ENCODE data around the gene SORCS2. TPM values are rescaled to one million over a fixed set of nuclear protein-coding genes. Genes with fewer than 3 reads are reported as not detected.
A peak's percentile ranks its signal among the peaks of the same experiment; 100 is the strongest.

Gene SORCS2
- total and polyA plus RNA-seq, 2 of the 8 experiments (the other 6 are each of a cell fraction or from before 2014, with no cell fraction given): 0.36 to 1.8 TPM

DNA sequence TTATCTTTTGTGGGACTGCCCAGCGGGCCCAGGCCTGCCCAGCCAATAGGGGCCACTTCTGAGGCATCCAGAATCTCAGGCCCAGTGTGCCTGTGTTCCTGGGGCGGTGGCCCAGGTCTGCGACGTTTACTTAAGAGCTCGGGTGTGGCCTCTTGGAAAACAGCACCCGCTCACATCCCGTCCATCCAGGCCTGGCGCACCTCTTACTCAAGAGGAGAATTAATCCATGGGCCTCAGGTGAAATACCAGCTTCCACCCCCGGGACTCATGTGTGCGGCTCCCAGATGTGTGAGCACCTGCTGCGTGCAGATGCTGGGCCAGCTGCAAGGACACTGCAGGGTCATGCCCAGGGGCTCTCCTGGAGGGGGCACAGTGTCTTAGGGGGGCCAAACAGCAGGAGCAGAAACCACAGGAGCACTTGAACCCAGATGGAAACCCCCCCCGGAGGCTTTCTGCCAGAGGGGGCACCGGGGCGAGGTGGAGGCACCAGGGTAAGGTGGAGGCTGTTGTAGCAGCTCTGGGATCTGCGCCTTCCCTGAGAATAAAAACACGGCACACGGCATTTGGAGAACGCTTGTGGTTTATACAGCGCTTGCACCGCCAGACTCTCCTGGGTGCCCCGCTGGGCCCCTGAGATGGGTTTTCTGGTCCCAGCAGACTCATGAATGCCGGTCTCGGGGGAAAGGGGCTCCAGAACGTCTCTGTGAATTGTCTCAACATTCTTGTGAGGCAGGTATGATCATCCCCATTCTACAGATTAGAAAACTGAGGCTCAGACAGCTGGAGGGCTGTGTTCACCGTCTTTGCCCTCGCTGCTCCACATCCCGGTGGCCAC is 239.6 kb downstream of the SORCS2 start:
- Histone ChIP-seq H3K27me3 (replicated peaks in 1 of 4; ENCODE audit: control insufficient read depth in 3 of 4, extremely low read depth in 1 of 4, insufficient read depth in 3 of 4, low read length in 3 of 4) (no peaks in the 10 kb centered on the region), H2BK12ac (ENCODE audit: low read depth, low read length) (no peak overlapping the region), H4K8ac (ENCODE audit: extremely low read depth, insufficient read depth, low read length) (peak overlapping the region; percentile 57; the same call in 1 of the 2 replicates), H4K5ac (ENCODE audit: insufficient read length, low read depth, low read length) (no peak overlapping the region), H3K9me3 (ENCODE audit: insufficient read depth in 2 of 2, low read depth in 1 of 2, low read length in 1 of 2) (no peaks in the 10 kb centered on the region), H3K9ac (replicated peaks in 1 of 4; ENCODE audit: extremely low read depth in 1 of 4, low read depth in 3 of 4, low read length in 3 of 4) (no peak overlapping the region), H2BK5ac (ENCODE audit: low read depth, low read length) (no peak overlapping the region), H3K79me2 (ENCODE audit: control insufficient read depth in 1 of 2, insufficient read depth in 2 of 2, low read length in 2 of 2) (no peaks in the 10 kb centered on the region), H2BK15ac (ENCODE audit: low read length) (no peak overlapping the region), H2BK120ac (replicated peaks; ENCODE audit: low read depth, low read length) (no peak overlapping the region), H3K36me3 (ENCODE audit: control insufficient read depth in 2 of 4, insufficient read depth in 4 of 4, low read length in 3 of 4) (no peaks in the 10 kb centered on the region), H3K4me1 (replicated peaks in 1 of 4; ENCODE audit: control insufficient read depth in 3 of 4, insufficient read depth in 4 of 4, low read length in 3 of 4) (peaks cover 0 to 29% (median 13%) of the 10 kb centered on the region in 4 experiments; a peak in 4 of 7 replicates), H3K4ac (replicated peaks; ENCODE audit: insufficient read length, low read depth, low read length) (no peak overlapping the region), H3K18ac (ENCODE audit: extremely low read depth, low read length) (no peak overlapping the region), H3K14ac (ENCODE audit: insufficient read length) (no peak overlapping the region), H3K4me3 (ENCODE audit: extremely low read depth in 1 of 4, insufficient read depth in 2 of 4, low read depth in 3 of 4, low read length in 4 of 4) (no peak overlapping the region), H3K23ac (ENCODE audit: insufficient read length) (no peak overlapping the region), H4K91ac (replicated peaks; ENCODE audit: insufficient read length, low read length) (no peak overlapping the region), H3K56ac (replicated peaks; ENCODE audit: insufficient read length, low read depth, low read length) (no peak overlapping the region), H3K23me2 (ENCODE audit: low read depth, low read length) (no peaks in the 10 kb centered on the region), H3K4me2 (ENCODE audit: insufficient read depth in 1 of 2, low read depth in 2 of 2, low read length in 2 of 2) (no peak overlapping the region), H3K27ac (ENCODE audit: low read depth, low read length) (no peak overlapping the region), H3K79me1 (ENCODE audit: low read depth, low read length) (no peaks in the 10 kb centered on the region), H2AK5ac (ENCODE audit: low read depth, low read length) (no peak overlapping the region), H2BK20ac (ENCODE audit: low read length) (no peak overlapping the region), H4K20me1 (replicated peaks in 1 of 2; ENCODE audit: control insufficient read depth in 1 of 2, insufficient read depth in 2 of 2, low read length in 2 of 2) (no peaks in the 10 kb centered on the region), H2AFZ (ENCODE audit: low read length) (no peak overlapping the region)
- CTCF ChIA-PET (ENCODE audit: partially characterized antibody): interaction anchor here (1.0 to 2.5 kb wide), 5 partner anchors 8 to 96 kb away, joined by 3 to 8 read pairs (median 7); no protein-coding TSS in a partner anchor
- FAIRE-seq: no peak
- no peak for DNase-seq (ENCODE audit: low read depth in 1 of 2, low spot score in 2 of 2)
- 90% methylated on average over 25 of the region's 27 CpGs; no CpG with 5 or more reads in 1 of the 2 experiments for WGBS, 2 experiments (ENCODE audit: extremely low coverage in 1 of 2, insufficient coverage in 1 of 2, insufficient read length in 1 of 2, insufficient replicate concordance in 2 of 2, low coverage in 1 of 2, low lambda C conversion rate in 2 of 2, missing lambda C conversion rate in 1 of 2)
- POLR2A ChIA-PET (ENCODE audit: partially characterized antibody): interaction anchor here (1.0 kb wide), 1 partner anchor 21 kb away, joined by 3 read pairs; no protein-coding TSS in a partner anchor
- TF ChIP-seq RBBP5 (IDR thresholded peaks at IDR 0.05; ENCODE audit: borderline replicate concordance, low read depth, low read length): no peak
- TF ChIP-seq, protein P1, sequence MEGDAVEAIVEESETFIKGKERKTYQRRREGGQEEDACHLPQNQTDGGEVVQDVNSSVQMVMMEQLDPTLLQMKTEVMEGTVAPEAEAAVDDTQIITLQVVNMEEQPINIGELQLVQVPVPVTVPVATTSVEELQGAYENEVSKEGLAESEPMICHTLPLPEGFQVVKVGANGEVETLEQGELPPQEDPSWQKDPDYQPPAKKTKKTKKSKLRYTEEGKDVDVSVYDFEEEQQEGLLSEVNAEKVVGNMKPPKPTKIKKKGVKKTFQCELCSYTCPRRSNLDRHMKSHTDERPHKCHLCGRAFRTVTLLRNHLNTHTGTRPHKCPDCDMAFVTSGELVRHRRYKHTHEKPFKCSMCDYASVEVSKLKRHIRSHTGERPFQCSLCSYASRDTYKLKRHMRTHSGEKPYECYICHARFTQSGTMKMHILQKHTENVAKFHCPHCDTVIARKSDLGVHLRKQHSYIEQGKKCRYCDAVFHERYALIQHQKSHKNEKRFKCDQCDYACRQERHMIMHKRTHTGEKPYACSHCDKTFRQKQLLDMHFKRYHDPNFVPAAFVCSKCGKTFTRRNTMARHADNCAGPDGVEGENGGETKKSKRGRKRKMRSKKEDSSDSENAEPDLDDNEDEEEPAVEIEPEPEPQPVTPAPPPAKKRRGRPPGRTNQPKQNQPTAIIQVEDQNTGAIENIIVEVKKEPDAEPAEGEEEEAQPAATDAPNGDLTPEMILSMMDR (IDR thresholded peaks at IDR 0.05; ENCODE audit: control extremely low read depth in 1 of 3, insufficient read depth in 1 of 3, low read depth in 1 of 3, low read length in 3 of 3): no peak
- no peak for TF ChIP-seq CREB1 (IDR thresholded peaks at IDR 0.05)
- no peak for TF ChIP-seq CBX5 (IDR thresholded peaks at IDR 0.05; ENCODE audit: low read depth, low read length)
- TF ChIP-seq MAFK (IDR thresholded peaks at IDR 0.05; ENCODE audit: low read depth, low read length): no peak
- no peak for TF ChIP-seq TBP (IDR thresholded peaks at IDR 0.05; ENCODE audit: low read depth, low read length)
- TF ChIP-seq GABPA (IDR thresholded peaks at IDR 0.05; ENCODE audit: borderline replicate concordance, insufficient read depth, low read length): no peak
- TF ChIP-seq, protein P2, sequence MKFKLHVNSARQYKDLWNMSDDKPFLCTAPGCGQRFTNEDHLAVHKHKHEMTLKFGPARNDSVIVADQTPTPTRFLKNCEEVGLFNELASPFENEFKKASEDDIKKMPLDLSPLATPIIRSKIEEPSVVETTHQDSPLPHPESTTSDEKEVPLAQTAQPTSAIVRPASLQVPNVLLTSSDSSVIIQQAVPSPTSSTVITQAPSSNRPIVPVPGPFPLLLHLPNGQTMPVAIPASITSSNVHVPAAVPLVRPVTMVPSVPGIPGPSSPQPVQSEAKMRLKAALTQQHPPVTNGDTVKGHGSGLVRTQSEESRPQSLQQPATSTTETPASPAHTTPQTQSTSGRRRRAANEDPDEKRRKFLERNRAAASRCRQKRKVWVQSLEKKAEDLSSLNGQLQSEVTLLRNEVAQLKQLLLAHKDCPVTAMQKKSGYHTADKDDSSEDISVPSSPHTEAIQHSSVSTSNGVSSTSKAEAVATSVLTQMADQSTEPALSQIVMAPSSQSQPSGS (IDR thresholded peaks at IDR 0.05; ENCODE audit: low read length): no peak
